OCI-LY1 (cell line): ENCODE results near the gene IL17RE.

Experiments
- H2AFZ ChIP-seq: fragments of 200-600 bp; sonication (generic), shearing (Covaris generic); 2 replicates; pipeline ENCODE4 v1.6.0; 2014; ENCODE audit warnings: antibody characterized with exemption, mild to moderate bottlenecking, low read length
- H3F3A ChIP-seq: fragments of 200-600 bp; sonication (generic), shearing (Covaris generic); 2 replicates; pipeline ENCODE4 v1.6.0; 2014; ENCODE audit warnings: mild to moderate bottlenecking, antibody characterized with exemption, low read length, moderate library complexity; ENCODE audit not compliant: insufficient read depth
- H3K27ac ChIP-seq: fragments of 200-600 bp; sonication (generic); 2 replicates; pipeline ENCODE4 v1.5.1; 2014; ENCODE audit warnings: low read length, mixed run types, mild to moderate bottlenecking, low read depth; ENCODE audit not compliant: poor library complexity, severe bottlenecking
- H3K27me3 ChIP-seq: fragments of 200-600 bp; sonication (generic); 2 replicates; pipeline ENCODE4 v1.6.0; 2014; ENCODE audit warnings: antibody characterized with exemption, mild to moderate bottlenecking, low read length, moderate library complexity; ENCODE audit not compliant: insufficient read depth
- H3K36me3 ChIP-seq: fragments of 200-600 bp; sonication (generic); 2 replicates; pipeline ENCODE4 v1.6.1; 2014; ENCODE audit warnings: mild to moderate bottlenecking, antibody characterized with exemption, low read length, moderate library complexity, mixed read lengths; ENCODE audit not compliant: insufficient read depth
- H3K4me1 ChIP-seq: fragments of 200-600 bp; sonication (generic); 2 replicates; pipeline ENCODE4 v1.5.1; 2014; ENCODE audit warnings: mild to moderate bottlenecking, low read length, moderate library complexity; ENCODE audit not compliant: insufficient read depth, severe bottlenecking
- H3K4me2 ChIP-seq: fragments of 200-600 bp; sonication (generic), shearing (Covaris generic); 2 replicates; pipeline ENCODE4 v1.6.1; 2014; ENCODE audit warnings: low read length
- H3K4me3 ChIP-seq: fragments of 200-600 bp; sonication (generic); 2 replicates; pipeline ENCODE4 v1.5.1; 2014; ENCODE audit warnings: low read length, low read depth, mild to moderate bottlenecking, mixed read lengths; ENCODE audit not compliant: poor library complexity, severe bottlenecking
- H3K79me2 ChIP-seq: fragments of 200-600 bp; shearing (Covaris generic); 2 replicates; pipeline ENCODE4 v1.6.1; 2016; ENCODE audit warnings: mixed run types, low read length, mixed read lengths; ENCODE audit not compliant: insufficient read depth
- H3K9ac ChIP-seq: fragments of 200-600 bp; sonication (generic), shearing (Covaris generic); 2 replicates; pipeline ENCODE4 v1.6.1; 2014; ENCODE audit warnings: mild to moderate bottlenecking, low read length, mixed read lengths
- H3K9me2 ChIP-seq: fragments of 200-600 bp; sonication (generic), shearing (Covaris generic); 2 replicates; pipeline ENCODE4 v1.6.1; 2014; ENCODE audit warnings: low read depth, mild to moderate bottlenecking, low read length, mixed read lengths
- H3K9me3 ChIP-seq: fragments of 200-600 bp; shearing (Covaris generic); 2 replicates; pipeline ENCODE4 v1.6.1; 2014; ENCODE audit warnings: low read length, mixed read lengths
- H4K20me1 ChIP-seq: fragments of 200-600 bp; sonication (generic), shearing (Covaris generic); 2 replicates; pipeline ENCODE4 v1.6.0; 2016; ENCODE audit warnings: mild to moderate bottlenecking, low read length; ENCODE audit not compliant: insufficient read depth
- EZH2 ChIP-seq: fragments of 200-600 bp; sonication (generic), shearing (Covaris generic); IDR thresholded peaks from 2 replicates; pipeline ENCODE4 v1.8.0; 2017; ENCODE audit warnings: borderline replicate concordance, mixed run types, mild to moderate bottlenecking, antibody characterized with exemption, low read length, moderate library complexity, mixed read lengths
- TF ChIP-seq, protein P1 (sequence below): fragments of 200-600 bp; sonication (generic), shearing (Covaris generic); IDR thresholded peaks from 2 replicates; pipeline ENCODE4 v1.5.1; 2017; ENCODE audit warnings: mild to moderate bottlenecking, antibody characterized with exemption, low read length, moderate library complexity, mixed read lengths

Gene IL17RE

DNA sequence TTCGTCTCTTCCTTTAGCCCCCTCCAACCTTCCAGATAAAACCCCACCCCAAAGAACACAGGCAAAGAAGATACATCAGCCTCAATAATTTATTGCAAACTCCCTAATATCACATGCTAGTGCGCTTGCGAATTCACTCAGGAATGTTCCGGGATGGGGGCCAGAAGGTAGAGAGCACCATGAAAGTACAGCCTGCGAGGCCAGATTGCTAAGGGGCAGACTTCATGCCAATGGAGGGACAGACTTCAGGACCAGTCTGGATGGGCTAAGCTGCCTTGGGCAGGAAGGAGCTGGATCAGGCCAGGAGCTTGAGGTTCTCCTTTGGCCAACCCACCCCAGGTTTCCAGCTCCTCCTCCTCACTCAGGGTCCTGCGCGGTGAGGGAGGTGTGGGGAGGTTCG is 36.0 kb upstream of the IL17RE start:
- no peaks in the 10 kb centered on the region for H3K27me3 ChIP-seq

GRCh38 chr3:9867106-9867505 is 35.5 kb upstream of the IL17RE start:
- H3K4me2 ChIP-seq: no peak overlapping the region
- no peaks in the 10 kb centered on the region for H3K79me2 ChIP-seq
- no peak overlapping the region for H3K4me3 ChIP-seq
- H3K4me1 ChIP-seq: no peaks in the 10 kb centered on the region
- no peaks in the 10 kb centered on the region for H3K36me3 ChIP-seq
- no peaks in the 10 kb centered on the region for H4K20me1 ChIP-seq
- H3K9me2 ChIP-seq: no peaks in the 10 kb centered on the region
- H3K27ac ChIP-seq: no peak overlapping the region
- no peaks in the 10 kb centered on the region for H3K9me3 ChIP-seq
- no peaks in the 10 kb centered on the region for H3K27me3 ChIP-seq
- TF ChIP-seq, protein P1, sequence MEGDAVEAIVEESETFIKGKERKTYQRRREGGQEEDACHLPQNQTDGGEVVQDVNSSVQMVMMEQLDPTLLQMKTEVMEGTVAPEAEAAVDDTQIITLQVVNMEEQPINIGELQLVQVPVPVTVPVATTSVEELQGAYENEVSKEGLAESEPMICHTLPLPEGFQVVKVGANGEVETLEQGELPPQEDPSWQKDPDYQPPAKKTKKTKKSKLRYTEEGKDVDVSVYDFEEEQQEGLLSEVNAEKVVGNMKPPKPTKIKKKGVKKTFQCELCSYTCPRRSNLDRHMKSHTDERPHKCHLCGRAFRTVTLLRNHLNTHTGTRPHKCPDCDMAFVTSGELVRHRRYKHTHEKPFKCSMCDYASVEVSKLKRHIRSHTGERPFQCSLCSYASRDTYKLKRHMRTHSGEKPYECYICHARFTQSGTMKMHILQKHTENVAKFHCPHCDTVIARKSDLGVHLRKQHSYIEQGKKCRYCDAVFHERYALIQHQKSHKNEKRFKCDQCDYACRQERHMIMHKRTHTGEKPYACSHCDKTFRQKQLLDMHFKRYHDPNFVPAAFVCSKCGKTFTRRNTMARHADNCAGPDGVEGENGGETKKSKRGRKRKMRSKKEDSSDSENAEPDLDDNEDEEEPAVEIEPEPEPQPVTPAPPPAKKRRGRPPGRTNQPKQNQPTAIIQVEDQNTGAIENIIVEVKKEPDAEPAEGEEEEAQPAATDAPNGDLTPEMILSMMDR: no peak
- no peak for TF ChIP-seq EZH2
- no peak overlapping the region for H2AFZ ChIP-seq
- no peak overlapping the region for H3K9ac ChIP-seq
- no peaks in the 10 kb centered on the region for H3F3A ChIP-seq

More for the DNA sequence above, 36.0 kb upstream of the IL17RE start:
- H3K9me3 ChIP-seq: no peaks in the 10 kb centered on the region
- no peak overlapping the region for H3K4me3 ChIP-seq
- H4K20me1 ChIP-seq: no peaks in the 10 kb centered on the region
- no peaks in the 10 kb centered on the region for H3K79me2 ChIP-seq
- no peak overlapping the region for H3K4me2 ChIP-seq
- H3K36me3 ChIP-seq: no peaks in the 10 kb centered on the region
- H3K4me1 ChIP-seq: no peaks in the 10 kb centered on the region
- no peaks in the 10 kb centered on the region for H3F3A ChIP-seq
- H3K27ac ChIP-seq: no peak overlapping the region
- H3K9ac ChIP-seq: no peak overlapping the region
- H3K9me2 ChIP-seq: no peaks in the 10 kb centered on the region
- no peak overlapping the region for H2AFZ ChIP-seq
- TF ChIP-seq EZH2: no peak
- TF ChIP-seq, protein P1: no peak

DNA sequence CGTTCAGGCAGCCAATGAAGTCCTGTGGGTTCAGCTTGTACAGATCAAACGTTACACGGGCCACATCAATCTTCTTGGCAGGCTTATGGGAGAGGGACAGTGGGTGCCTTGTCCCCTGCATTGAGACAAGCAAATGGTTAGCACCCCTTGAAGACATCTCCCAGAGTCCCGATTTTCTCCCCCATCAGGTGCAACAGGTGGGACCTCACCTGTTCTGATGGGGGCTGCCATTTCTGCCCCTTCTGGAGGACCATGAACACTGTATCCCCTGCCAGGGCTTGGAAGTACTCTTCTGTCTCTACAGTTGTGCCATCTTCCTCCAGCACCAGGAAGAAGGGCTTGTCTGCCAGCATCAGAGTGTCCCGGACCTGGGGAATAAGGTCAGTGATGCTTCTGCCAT is 32.7 kb upstream of the IL17RE start:
- H3F3A ChIP-seq: no peaks in the 10 kb centered on the region

More for the DNA sequence above, 32.7 kb upstream of the IL17RE start:
- Histone ChIP-seq H3K27me3 (no peaks in the 10 kb centered on the region), H2AFZ (no peak overlapping the region), H3K4me1 (no peaks in the 10 kb centered on the region), H3K9me2 (no peaks in the 10 kb centered on the region), H3K9ac (no peak overlapping the region), H4K20me1 (no peaks in the 10 kb centered on the region), H3K9me3 (no peaks in the 10 kb centered on the region), H3K27ac (no peak overlapping the region), H3K79me2 (no peaks in the 10 kb centered on the region), H3K4me2 (no peak overlapping the region), H3K4me3 (no peak overlapping the region), H3K36me3 (no peaks in the 10 kb centered on the region)
- no peak for TF ChIP-seq EZH2
- TF ChIP-seq, protein P1: no peak
